Measurements from ENCODE around the gene GNAZ.
A peak's percentile ranks its signal among the peaks of the same experiment; 100 is the strongest.
"Not testable (repeated sequence)": the region's sequence is repeated elsewhere in the genome, so short reads cannot be mapped to it uniquely, and the experiment has no call there.

Gene GNAZ

GRCh38 chr22:23070418-23071229 is at the start of gene GNAZ:
Gene GNAZ, plus strand, starts transcription at chr22:23070519. Its CDS starts 25,177 bp downstream, at chr22:23095696.
- TF ChIP-seq, protein P1, sequence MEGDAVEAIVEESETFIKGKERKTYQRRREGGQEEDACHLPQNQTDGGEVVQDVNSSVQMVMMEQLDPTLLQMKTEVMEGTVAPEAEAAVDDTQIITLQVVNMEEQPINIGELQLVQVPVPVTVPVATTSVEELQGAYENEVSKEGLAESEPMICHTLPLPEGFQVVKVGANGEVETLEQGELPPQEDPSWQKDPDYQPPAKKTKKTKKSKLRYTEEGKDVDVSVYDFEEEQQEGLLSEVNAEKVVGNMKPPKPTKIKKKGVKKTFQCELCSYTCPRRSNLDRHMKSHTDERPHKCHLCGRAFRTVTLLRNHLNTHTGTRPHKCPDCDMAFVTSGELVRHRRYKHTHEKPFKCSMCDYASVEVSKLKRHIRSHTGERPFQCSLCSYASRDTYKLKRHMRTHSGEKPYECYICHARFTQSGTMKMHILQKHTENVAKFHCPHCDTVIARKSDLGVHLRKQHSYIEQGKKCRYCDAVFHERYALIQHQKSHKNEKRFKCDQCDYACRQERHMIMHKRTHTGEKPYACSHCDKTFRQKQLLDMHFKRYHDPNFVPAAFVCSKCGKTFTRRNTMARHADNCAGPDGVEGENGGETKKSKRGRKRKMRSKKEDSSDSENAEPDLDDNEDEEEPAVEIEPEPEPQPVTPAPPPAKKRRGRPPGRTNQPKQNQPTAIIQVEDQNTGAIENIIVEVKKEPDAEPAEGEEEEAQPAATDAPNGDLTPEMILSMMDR (IDR thresholded peaks at IDR 0.05; ENCODE audit: insufficient read depth, low read length, missing control alignments): no peak
- ChIA-PET POLR2A (no interaction called here), CTCF (interaction anchor here (0.9 to 2.1 kb wide), 7 partner anchors 13 to 115 kb away, joined by 3 to 10 read pairs (median 3); no protein-coding TSS in a partner anchor)
- DNase-seq (ENCODE audit: low read depth, low spot score): no peak
- H3K4me3 ChIP-seq (ENCODE audit: low read depth, low read length): peak within 1 kb of the TSS; percentile 70

- no peak overlapping the region for H3K4me3 ChIP-seq (ENCODE audit: low read depth, low read length)
- CTCF ChIA-PET: no interaction called here
- DNase-seq (ENCODE audit: low read depth, low spot score): no peak
- TF ChIP-seq, protein P1 (IDR thresholded peaks at IDR 0.05; ENCODE audit: insufficient read depth, low read length, missing control alignments): no peak
- POLR2A ChIA-PET: no interaction called here
These were observed 49.5 kb upstream of the GNAZ start for GRCh38 chr22:23020659-23021293.

DNA sequence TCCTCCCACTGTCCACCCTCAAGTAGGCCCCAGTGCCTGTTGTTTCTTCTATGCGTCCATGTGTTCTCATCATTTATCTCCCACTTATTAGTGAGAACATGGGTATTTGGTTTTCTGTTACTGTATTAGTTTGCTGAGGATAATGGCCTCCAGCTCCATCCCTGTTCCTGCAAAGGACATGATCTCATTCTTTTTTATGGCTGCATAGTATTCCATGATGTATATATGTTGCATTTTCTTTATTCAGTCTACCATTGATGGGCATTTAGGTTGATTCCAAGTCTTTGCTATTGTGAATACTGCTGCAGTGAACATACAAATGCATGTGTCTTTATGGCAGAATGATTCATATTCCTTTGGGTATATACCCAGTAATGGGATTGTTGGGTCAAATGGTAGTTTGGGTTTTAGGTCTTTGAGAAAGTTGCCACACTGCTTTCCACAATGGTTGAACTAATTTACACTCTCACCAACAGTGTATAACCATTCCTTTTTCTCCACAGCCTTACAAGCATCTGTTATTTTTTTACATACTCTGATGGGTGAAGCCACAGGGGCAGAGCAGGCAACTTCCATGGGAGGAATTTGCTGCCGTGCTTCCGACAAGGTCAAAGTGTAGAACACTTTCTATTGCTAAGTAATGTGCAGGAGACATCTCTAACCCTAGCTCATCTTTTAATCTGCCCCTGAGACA is 48.5 kb upstream of the GNAZ start:
- POLR2A ChIA-PET; DNase-seq (ENCODE audit: low read depth, low spot score); H3K4me3 ChIP-seq (ENCODE audit: low read depth, low read length); CTCF ChIA-PET: not testable (repeated sequence)

GRCh38 chr22:23023294-23023693 is 47.0 kb upstream of the GNAZ start:
- CTCF ChIA-PET: no interaction called here
- POLR2A ChIA-PET: no interaction called here
- no peak overlapping the region for H3K4me3 ChIP-seq (ENCODE audit: low read depth, low read length)
- no peak for DNase-seq (ENCODE audit: low read depth, low spot score)
- TF ChIP-seq, protein P1 (IDR thresholded peaks at IDR 0.05; ENCODE audit: insufficient read depth, low read length, missing control alignments): no peak

- no peak for DNase-seq (ENCODE audit: low read depth, low spot score)
- ChIA-PET CTCF (no interaction called here), POLR2A (no interaction called here)
- no peak overlapping the region for H3K4me3 ChIP-seq (ENCODE audit: low read depth, low read length)
- TF ChIP-seq, protein P1 (IDR thresholded peaks at IDR 0.05; ENCODE audit: insufficient read depth, low read length, missing control alignments): no peak
These were observed 43.5 kb upstream of the GNAZ start for GRCh38 chr22:23026777-23027176.

DNA sequence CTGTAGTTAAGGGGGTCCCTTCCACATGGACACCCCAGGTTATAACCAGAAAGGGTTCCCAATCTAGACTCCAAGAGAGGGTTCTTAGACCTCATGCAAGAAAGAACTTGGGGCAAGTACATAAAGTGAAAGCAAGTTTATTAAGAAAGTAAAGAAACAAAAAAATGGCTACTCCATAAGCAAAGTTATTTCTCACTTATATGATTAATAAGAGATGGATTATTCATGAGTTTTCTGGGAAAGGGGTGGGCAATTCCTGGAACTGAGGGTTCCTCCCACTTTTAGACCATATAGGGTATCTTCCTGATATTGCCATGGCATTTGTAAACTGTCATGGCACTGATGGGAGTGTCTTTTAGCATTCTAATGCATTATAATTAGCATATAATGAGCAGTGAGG is 42.5 kb upstream of the GNAZ start:
- H3K4me3 ChIP-seq (ENCODE audit: low read depth, low read length); POLR2A ChIA-PET; DNase-seq (ENCODE audit: low read depth, low spot score); CTCF ChIA-PET: not testable (repeated sequence)

GRCh38 chr22:23029521-23030228 is 40.6 kb upstream of the GNAZ start:
- CTCF ChIA-PET: no interaction called here
- TF ChIP-seq, protein P1 (IDR thresholded peaks at IDR 0.05; ENCODE audit: insufficient read depth, low read length, missing control alignments): no peak
- no peak overlapping the region for H3K4me3 ChIP-seq (ENCODE audit: low read depth, low read length)
- POLR2A ChIA-PET: no interaction called here
- no peak for DNase-seq (ENCODE audit: low read depth, low spot score)

Data from AG04449 (cell line).